K562 (cell line): ENCODE measurements around the gene ONECUT1.

Source experiments
- AFF4 ChIP-seq: sonication (generic); formaldehyde crosslinking; IDR thresholded peaks from 2 replicates; pipeline ENCODE4 v1.8.0; 2023; ENCODE audit warnings: mild to moderate bottlenecking, missing genetic modification reagents
- CTCF ChIP-seq, 3 experiments: IDR thresholded peaks in 2 of 3; conservative IDR thresholded peaks in 1 of 3; 2 replicates each; pipeline ENCODE4 v1.5.1; 2011 to 2012; ENCODE audit warnings: low read length in 3 of 3, mild to moderate bottlenecking in 3 of 3, control low read depth in 2 of 3, improper control_type of control experiment in 1 of 3, inconsistent platforms in 1 of 3, low read depth in 1 of 3, mixed read lengths in 1 of 3, moderate library complexity in 1 of 3; ENCODE audit not compliant: insufficient read depth in 2 of 3
- HNRNPH1 ChIP-seq: fragments of 200-400 bp; formaldehyde crosslinking; optimal IDR thresholded peaks from 2 replicates; pipeline ENCODE3; 2017; ENCODE audit warnings: low read depth, mild to moderate bottlenecking, low read length, moderate library complexity
- JUND ChIP-seq, 2 experiments: IDR thresholded peaks; 2 replicates in 1 of 2; 3 replicates in 1 of 2; pipeline ENCODE4 v1.6.1; 2011; ENCODE audit warnings: borderline replicate concordance in 2 of 2, low read depth in 2 of 2, low read length in 2 of 2, improper control_type of control experiment in 1 of 2, missing biosample characterization in 1 of 2, missing genetic modification characterization in 1 of 2, missing genetic modification reagents in 1 of 2
- MEF2A ChIP-seq: IDR thresholded peaks from 2 replicates; pipeline ENCODE4 v1.6.1; 2011; ENCODE audit warnings: low read depth, mild to moderate bottlenecking, low read length, moderate library complexity; ENCODE audit not compliant: control insufficient read depth
- NFYB ChIP-seq: IDR thresholded peaks from 2 replicates; pipeline ENCODE4 v1.6.1; 2011; ENCODE audit warnings: mild to moderate bottlenecking, moderate library complexity; ENCODE audit not compliant: insufficient read length; ENCODE audit errors: extremely low read depth
- POLR2AphosphoS2 ChIP-seq: IDR thresholded peaks from 2 replicates; pipeline ENCODE4 v1.6.1; 2012; ENCODE audit warnings: low read length, improper control_type of control experiment
- POU5F1 ChIP-seq: fragments of 150-350 bp; IDR thresholded peaks from 2 replicates; pipeline ENCODE4 v1.6.1; 2014; ENCODE audit warnings: borderline replicate concordance, low read length, low read depth, mild to moderate bottlenecking; ENCODE audit not compliant: partially characterized antibody
- SRSF9 ChIP-seq: fragments of 200-400 bp; formaldehyde crosslinking; IDR thresholded peaks from 2 replicates; pipeline ENCODE4 v1.6.1; 2017; ENCODE audit warnings: low read depth, low read length, borderline replicate concordance
- TAF1 ChIP-seq: IDR thresholded peaks from 2 replicates; pipeline ENCODE4 v1.6.1; 2011; ENCODE audit warnings: mild to moderate bottlenecking, low read length, moderate library complexity; ENCODE audit not compliant: insufficient read depth, control insufficient read depth, severe bottlenecking; ENCODE audit errors: extremely low read depth
- ZHX1 ChIP-seq: fragments of 150-350 bp; conservative IDR thresholded peaks from 2 replicates; pipeline ENCODE4 v1.6.1; 2014; ENCODE audit warnings: low read length
- TF ChIP-seq, protein P1 (sequence below), 2 experiments: fragments of 450-650 bp in 1 of 2; sonication (generic) in 1 of 2; formaldehyde crosslinking in 1 of 2; IDR thresholded peaks in 1 of 2; conservative IDR thresholded peaks in 1 of 2; 2 replicates each; pipeline versions ENCODE4 v1.6.1 to v1.8.1; 2016 to 2023; ENCODE audit warnings: mild to moderate bottlenecking in 2 of 2, moderate library complexity in 2 of 2, inconsistent platforms in 1 of 2, missing genetic modification reagents in 1 of 2

GRCh38 chr15:52790941-52791751 is 1.0 kb upstream of the ONECUT1 start:
- TF ChIP-seq JUND (IDR thresholded peaks at IDR 0.05; ENCODE audit: borderline replicate concordance, low read depth, low read length) = no peak
- no peak for TF ChIP-seq JUND (tag; IDR thresholded peaks at IDR 0.05; ENCODE audit: borderline replicate concordance, low read depth, low read length)
- no peak for TF ChIP-seq HNRNPH1
- no peak for TF ChIP-seq NFYB
- no peak for TF ChIP-seq CTCF (IDR thresholded peaks at IDR 0.05 in 2 of 3, conservative IDR thresholded peaks at IDR 0.05 in 1 of 3; ENCODE audit: insufficient read depth in 2 of 3, low read depth in 1 of 3, low read length in 3 of 3)
- no peak for TF ChIP-seq AFF4 (CRISPR knock-in tag)
- no peak for TF ChIP-seq TAF1
- no peak for TF ChIP-seq POU5F1
- TF ChIP-seq, protein P1, sequence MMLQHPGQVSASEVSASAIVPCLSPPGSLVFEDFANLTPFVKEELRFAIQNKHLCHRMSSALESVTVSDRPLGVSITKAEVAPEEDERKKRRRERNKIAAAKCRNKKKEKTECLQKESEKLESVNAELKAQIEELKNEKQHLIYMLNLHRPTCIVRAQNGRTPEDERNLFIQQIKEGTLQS (IDR thresholded peaks at IDR 0.05) = no peak
- TF ChIP-seq, protein P1 (CRISPR knock-in tag; conservative IDR thresholded peaks at IDR 0.05) = no peak
- TF ChIP-seq MEF2A = no peak
- no peak for TF ChIP-seq SRSF9
- no peak for TF ChIP-seq ZHX1
- no peak for TF ChIP-seq POLR2AphosphoS2
